ENCODE measurements around the gene CCR6. TPM values are rescaled to one million over a fixed set of nuclear protein-coding genes. Genes with fewer than 3 reads are reported as not detected.

The CCR6 gene
- total and polyA plus RNA-seq, 2 donors (not counting 1 experiment from before 2014, with no cell fraction given) = not detected

DNA sequence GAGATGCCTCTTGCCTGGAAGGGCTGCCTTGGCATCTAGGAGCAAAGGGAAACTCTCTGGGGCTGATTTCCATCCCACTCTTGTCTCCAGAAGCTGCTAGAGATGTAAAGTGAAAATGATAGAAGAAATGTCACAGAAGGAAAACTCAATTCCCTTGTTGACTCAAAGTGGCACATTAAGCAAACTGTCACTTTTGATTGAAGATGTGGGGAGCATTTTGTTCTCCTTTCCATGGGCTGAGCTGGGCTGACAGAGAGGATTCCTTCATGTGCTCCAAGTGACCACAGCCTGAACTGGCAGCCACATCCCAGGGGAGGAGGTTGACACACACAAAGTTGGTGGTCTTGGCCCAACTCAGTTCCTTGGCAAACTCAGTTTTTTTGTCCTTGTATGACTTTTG, 25.1 kb downstream of the CCR6 start:
- Histone ChIP-seq H4K20me1 (ENCODE audit: control insufficient read depth, extremely low read depth, insufficient read depth, low read length) (no peaks in the 10 kb centered on the region), H3K4me2 (ENCODE audit: extremely low read depth, insufficient read depth, low read length) (no peak overlapping the region), H3K27me3 (ENCODE audit: control insufficient read depth, insufficient read depth, low read length) (no peaks in the 10 kb centered on the region), H3K36me3 (ENCODE audit: control insufficient read depth, insufficient read depth, low read length) (no peaks in the 10 kb centered on the region), H3K9me3 (ENCODE audit: control insufficient read depth, insufficient read depth, low read depth, low read length) (no peaks in the 10 kb centered on the region), H3K9ac (ENCODE audit: insufficient read depth, low read length) (no peak overlapping the region), H3K79me2 (ENCODE audit: control insufficient read depth, insufficient read depth, low read length) (no peaks in the 10 kb centered on the region), H3K4me3 (replicated peaks in 1 of 4; ENCODE audit: control extremely low read depth in 1 of 4, insufficient read depth in 1 of 4, low read depth in 3 of 4, low read length in 4 of 4) (no peak overlapping the region), H2AFZ (ENCODE audit: low read length) (no peak overlapping the region), H3K27ac (ENCODE audit: insufficient read depth, low read length) (no peak overlapping the region), H3K4me1 (ENCODE audit: control insufficient read depth, extremely low read depth, insufficient read depth, low read length) (no peaks in the 10 kb centered on the region)
- TF ChIP-seq, protein P1, sequence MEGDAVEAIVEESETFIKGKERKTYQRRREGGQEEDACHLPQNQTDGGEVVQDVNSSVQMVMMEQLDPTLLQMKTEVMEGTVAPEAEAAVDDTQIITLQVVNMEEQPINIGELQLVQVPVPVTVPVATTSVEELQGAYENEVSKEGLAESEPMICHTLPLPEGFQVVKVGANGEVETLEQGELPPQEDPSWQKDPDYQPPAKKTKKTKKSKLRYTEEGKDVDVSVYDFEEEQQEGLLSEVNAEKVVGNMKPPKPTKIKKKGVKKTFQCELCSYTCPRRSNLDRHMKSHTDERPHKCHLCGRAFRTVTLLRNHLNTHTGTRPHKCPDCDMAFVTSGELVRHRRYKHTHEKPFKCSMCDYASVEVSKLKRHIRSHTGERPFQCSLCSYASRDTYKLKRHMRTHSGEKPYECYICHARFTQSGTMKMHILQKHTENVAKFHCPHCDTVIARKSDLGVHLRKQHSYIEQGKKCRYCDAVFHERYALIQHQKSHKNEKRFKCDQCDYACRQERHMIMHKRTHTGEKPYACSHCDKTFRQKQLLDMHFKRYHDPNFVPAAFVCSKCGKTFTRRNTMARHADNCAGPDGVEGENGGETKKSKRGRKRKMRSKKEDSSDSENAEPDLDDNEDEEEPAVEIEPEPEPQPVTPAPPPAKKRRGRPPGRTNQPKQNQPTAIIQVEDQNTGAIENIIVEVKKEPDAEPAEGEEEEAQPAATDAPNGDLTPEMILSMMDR (conservative IDR thresholded peaks at IDR 0.05 in 1 of 2, IDR thresholded peaks at IDR 0.05 in 1 of 2; ENCODE audit: low read depth in 1 of 2, low read length in 2 of 2) = no peak
- no peak for TF ChIP-seq EZH2 (IDR thresholded peaks at IDR 0.05; ENCODE audit: low read length, missing control alignments)
- DNase-seq (ENCODE audit: low read depth in 2 of 2) = no peak

DNA sequence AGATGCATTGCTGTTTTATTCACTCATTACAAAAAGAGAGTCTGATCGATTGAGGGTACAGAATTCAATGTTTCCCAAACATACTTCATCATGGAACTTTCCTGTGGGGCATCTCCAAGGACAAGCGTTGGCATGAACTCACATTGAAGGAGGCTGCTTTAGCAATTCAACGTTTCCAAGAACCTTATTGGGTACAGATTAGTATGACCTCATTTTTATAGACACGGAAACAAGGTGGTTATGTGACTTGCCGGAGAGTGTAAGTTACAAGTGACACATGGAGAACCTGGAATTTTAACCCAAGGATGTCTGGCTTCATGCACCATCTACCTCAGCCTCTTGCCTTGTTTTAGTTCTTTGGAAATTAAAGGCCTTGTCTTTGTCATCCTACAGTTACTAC, 26.1 kb downstream of the CCR6 start:
- no peak overlapping the region for H3K4me3 ChIP-seq (replicated peaks in 1 of 4; ENCODE audit: control extremely low read depth in 1 of 4, insufficient read depth in 1 of 4, low read depth in 3 of 4, low read length in 4 of 4)

DNA sequence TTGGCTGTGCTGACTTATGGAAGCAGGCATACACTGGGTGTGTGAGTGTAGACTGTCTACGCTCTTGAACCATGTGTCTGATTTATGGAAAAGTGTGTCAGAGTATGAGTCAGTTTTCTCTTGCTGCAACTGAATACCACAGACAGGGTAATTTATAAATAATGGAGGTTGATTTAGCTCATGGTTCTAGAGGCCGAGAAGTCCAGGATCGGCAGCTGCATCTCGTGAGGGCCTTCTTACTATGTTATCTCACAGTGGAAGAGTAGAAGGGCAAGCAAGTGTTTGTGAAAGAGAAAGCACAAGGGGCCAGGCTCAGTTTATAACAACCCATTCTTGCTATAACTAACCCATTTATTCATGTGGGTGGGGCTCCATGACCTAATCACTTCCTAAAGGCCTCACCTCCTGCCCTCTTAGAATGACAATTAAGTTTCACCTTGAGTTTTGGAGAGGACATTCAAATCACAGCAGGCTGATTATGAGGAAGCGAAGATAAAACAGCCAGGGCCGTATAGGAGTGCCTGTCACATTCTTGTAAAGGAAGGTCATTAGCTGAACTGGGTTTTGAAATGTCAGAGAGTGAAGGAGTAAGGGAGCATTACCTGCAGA, 28.1 kb downstream of the CCR6 start:
- no peak for TF ChIP-seq EZH2 (IDR thresholded peaks at IDR 0.05; ENCODE audit: low read length, missing control alignments)
- TF ChIP-seq, protein P1 (conservative IDR thresholded peaks at IDR 0.05 in 1 of 2, IDR thresholded peaks at IDR 0.05 in 1 of 2; ENCODE audit: low read depth in 1 of 2, low read length in 2 of 2) = no peak
- no peak overlapping the region for H3K4me2 ChIP-seq (ENCODE audit: extremely low read depth, insufficient read depth, low read length)
- H3K79me2 ChIP-seq (ENCODE audit: control insufficient read depth, insufficient read depth, low read length) = no peaks in the 10 kb centered on the region
- no peak overlapping the region for H2AFZ ChIP-seq (ENCODE audit: low read length)
- DNase-seq (ENCODE audit: low read depth in 2 of 2) = peak in 1 of 2 donors; percentile 8
- no peak overlapping the region for H3K4me3 ChIP-seq (replicated peaks in 1 of 4; ENCODE audit: control extremely low read depth in 1 of 4, insufficient read depth in 1 of 4, low read depth in 3 of 4, low read length in 4 of 4)
- H3K4me1 ChIP-seq (ENCODE audit: control insufficient read depth, extremely low read depth, insufficient read depth, low read length) = no peaks in the 10 kb centered on the region
- H3K9me3 ChIP-seq (ENCODE audit: control insufficient read depth, insufficient read depth, low read depth, low read length) = no peaks in the 10 kb centered on the region
- H3K27ac ChIP-seq (ENCODE audit: insufficient read depth, low read length) = no peak overlapping the region
- H3K36me3 ChIP-seq (ENCODE audit: control insufficient read depth, insufficient read depth, low read length) = no peaks in the 10 kb centered on the region
- H3K9ac ChIP-seq (ENCODE audit: insufficient read depth, low read length) = no peak overlapping the region
- H4K20me1 ChIP-seq (ENCODE audit: control insufficient read depth, extremely low read depth, insufficient read depth, low read length) = no peaks in the 10 kb centered on the region
- H3K27me3 ChIP-seq (ENCODE audit: control insufficient read depth, insufficient read depth, low read length) = no peaks in the 10 kb centered on the region

More for the DNA sequence above, 26.1 kb downstream of the CCR6 start:
- no peak overlapping the region for H3K27ac ChIP-seq (ENCODE audit: insufficient read depth, low read length)
- no peak for DNase-seq (ENCODE audit: low read depth in 2 of 2)
- no peak overlapping the region for H2AFZ ChIP-seq (ENCODE audit: low read length)
- H3K9me3 ChIP-seq (ENCODE audit: control insufficient read depth, insufficient read depth, low read depth, low read length) = no peaks in the 10 kb centered on the region
- no peak overlapping the region for H3K4me2 ChIP-seq (ENCODE audit: extremely low read depth, insufficient read depth, low read length)
- H3K4me1 ChIP-seq (ENCODE audit: control insufficient read depth, extremely low read depth, insufficient read depth, low read length) = no peaks in the 10 kb centered on the region
- H3K27me3 ChIP-seq (ENCODE audit: control insufficient read depth, insufficient read depth, low read length) = no peaks in the 10 kb centered on the region
- TF ChIP-seq EZH2 (IDR thresholded peaks at IDR 0.05; ENCODE audit: low read length, missing control alignments) = no peak
- TF ChIP-seq, protein P1 (conservative IDR thresholded peaks at IDR 0.05 in 1 of 2, IDR thresholded peaks at IDR 0.05 in 1 of 2; ENCODE audit: low read depth in 1 of 2, low read length in 2 of 2) = no peak
- no peak overlapping the region for H3K9ac ChIP-seq (ENCODE audit: insufficient read depth, low read length)
- H3K79me2 ChIP-seq (ENCODE audit: control insufficient read depth, insufficient read depth, low read length) = no peaks in the 10 kb centered on the region
- no peaks in the 10 kb centered on the region for H3K36me3 ChIP-seq (ENCODE audit: control insufficient read depth, insufficient read depth, low read length)
- no peaks in the 10 kb centered on the region for H4K20me1 ChIP-seq (ENCODE audit: control insufficient read depth, extremely low read depth, insufficient read depth, low read length)
